GM18511 (cell line): ENCODE measurements around the gene COL11A2.

Experiments
- ATAC-seq: cut with Tn5 transposase; IDR thresholded peaks from one replicate; pipeline ENCODE4 v1.9.1; 2021; ENCODE audit warnings: mild to moderate bottlenecking, moderate library complexity; ENCODE audit not compliant: unreplicated experiment

Gene COL11A2

GRCh38 chr6:33172688-33173534, 19.4 kb downstream of the COL11A2 start:
- ATAC-seq, result no peak

GRCh38 chr6:33171880-33172687, 20.2 kb downstream of the COL11A2 start:
- no peak for ATAC-seq

GRCh38 chr6:33171016-33171879, 21.0 kb downstream of the COL11A2 start:
- no peak for ATAC-seq

GRCh38 chr6:33170176-33171015, 21.9 kb downstream of the COL11A2 start:
- ATAC-seq, result no peak

- no peak for ATAC-seq
Measured at GRCh38 chr6:33169291-33170175, 22.7 kb downstream of the COL11A2 start.

GRCh38 chr6:33168639-33169038, 23.6 kb downstream of the COL11A2 start:
- no peak for ATAC-seq

GRCh38 chr6:33168284-33168601, 24.0 kb downstream of the COL11A2 start:
- ATAC-seq, result no peak

GRCh38 chr6:33167374-33168283, 24.6 kb downstream of the COL11A2 start:
- ATAC-seq, result no peak

GRCh38 chr6:33166811-33167210, 25.5 kb downstream of the COL11A2 start:
- no peak for ATAC-seq

- no peak for ATAC-seq
Measured at GRCh38 chr6:33166363-33166762, 25.9 kb downstream of the COL11A2 start.

- no peak for ATAC-seq
Measured at GRCh38 chr6:33165581-33166258, 26.5 kb downstream of the COL11A2 start.

GRCh38 chr6:33164665-33165373, 27.4 kb downstream of the COL11A2 start:
- no peak for ATAC-seq

GRCh38 chr6:33164176-33164575, 28.1 kb downstream of the COL11A2 start:
- ATAC-seq, result no peak

- ATAC-seq, result no peak
Measured at GRCh38 chr6:33163540-33163939, 28.7 kb downstream of the COL11A2 start.

GRCh38 chr6:33161354-33162331, 30.6 kb downstream of the COL11A2 start:
- no peak for ATAC-seq
